GM23248 (cell line): ENCODE measurements around the gene KRT9. TPM values are rescaled to one million over a fixed set of nuclear protein-coding genes. Genes with fewer than 3 reads are reported as not detected.

Experiments used
- DNase-seq: peaks from one replicate; pipeline ENCODE4 v3.0.0-alpha.2; 2015
- H2AFZ ChIP-seq: fragments of 200-600 bp; sonication (generic); 2 replicates; pipeline ENCODE4 v1.6.1; 2016; ENCODE audit warnings: antibody characterized with exemption
- H3F3A ChIP-seq: fragments of 200-600 bp; sonication (generic); 2 replicates; pipeline ENCODE4 v1.6.1; 2016; ENCODE audit warnings: mild to moderate bottlenecking, antibody characterized with exemption, mixed run types; ENCODE audit not compliant: insufficient read depth
- H3K27ac ChIP-seq: fragments of 200-600 bp; sonication (generic); 2 replicates; pipeline ENCODE4 v1.5.1; 2016; ENCODE audit warnings: mild to moderate bottlenecking
- H3K27me3 ChIP-seq: fragments of 200-600 bp; sonication (generic); replicated peaks from 2 replicates; pipeline ENCODE4 v1.6.1; 2016; ENCODE audit warnings: mild to moderate bottlenecking; ENCODE audit not compliant: insufficient read depth
- H3K36me3 ChIP-seq: fragments of 200-600 bp; sonication (generic); 2 replicates; pipeline ENCODE4 v1.6.1; 2016; ENCODE audit warnings: low read depth, mild to moderate bottlenecking
- H3K4me1 ChIP-seq: fragments of 200-600 bp; sonication (generic); 2 replicates; pipeline ENCODE4 v1.6.1; 2016; ENCODE audit warnings: mild to moderate bottlenecking; ENCODE audit not compliant: insufficient read depth
- H3K4me2 ChIP-seq: fragments of 200-600 bp; sonication (generic); one replicate; pipeline ENCODE4 v1.6.1; 2016; ENCODE audit warnings: mild to moderate bottlenecking; ENCODE audit not compliant: unreplicated experiment
- H3K4me3 ChIP-seq: fragments of 200-600 bp; sonication (generic); 2 replicates; pipeline ENCODE4 v1.5.1; 2016; ENCODE audit warnings: mild to moderate bottlenecking
- H3K79me2 ChIP-seq: fragments of 200-600 bp; sonication (generic); 2 replicates; pipeline ENCODE4 v1.6.1; 2016; ENCODE audit warnings: mild to moderate bottlenecking; ENCODE audit not compliant: insufficient read depth
- H3K9ac ChIP-seq: fragments of 200-600 bp; sonication (generic); 2 replicates; pipeline ENCODE4 v1.6.1; 2016; ENCODE audit warnings: mild to moderate bottlenecking
- H3K9me2 ChIP-seq: fragments of 200-600 bp; sonication (generic); 2 replicates; pipeline ENCODE4 v1.6.1; 2016; ENCODE audit warnings: mixed run types, mild to moderate bottlenecking, moderate library complexity; ENCODE audit not compliant: insufficient read depth
- H3K9me3 ChIP-seq: fragments of 200-600 bp; sonication (generic); one replicate; pipeline ENCODE4 v1.6.1; 2017; ENCODE audit warnings: low read depth
- H4K20me1 ChIP-seq: fragments of 200-600 bp; sonication (generic); 2 replicates; pipeline ENCODE4 v1.6.0; 2016; ENCODE audit not compliant: insufficient read depth
- EZH2 ChIP-seq: fragments of 200-600 bp; sonication (generic); IDR thresholded peaks from 2 replicates; pipeline ENCODE4 v1.6.1; 2018; ENCODE audit warnings: antibody characterized with exemption, mild to moderate bottlenecking; ENCODE audit not compliant: insufficient read depth, poor library complexity, severe bottlenecking
- EZH2phosphoT487 ChIP-seq: fragments of 200-600 bp; sonication (generic); IDR thresholded peaks from 2 replicates; pipeline ENCODE4 v1.6.1; 2018; ENCODE audit warnings: antibody characterized with exemption, moderate library complexity, mild to moderate bottlenecking, low read depth; ENCODE audit not compliant: insufficient read depth
- WGBS, 2 experiments: methylation state at CpG; one replicate each; pipeline ENCODE4 v1.1.6; 2015 to 2017; ENCODE audit warnings: low lambda C conversion rate in 2 of 2, low coverage in 1 of 2; ENCODE audit errors: missing lambda C conversion rate in 2 of 2; 5-methylcytosine and 5-hydroxymethylcytosine counted together
- in situ Hi-C: fragments of 300-500 bp; cut with MboI; formaldehyde crosslinking; loops from 2 replicates; pipeline ENCODE4 v1.15.0; 2020
- polyA plus RNA-seq: library from polyadenylated mRNA; unstranded; fragments of >200 nt; fragmentation: Nextera tagmentation; extraction: Ambion mirVana; gene quantifications from 2 replicates; pipeline ENCODE4 v1.2.1, GENCODE V29; 2016
- total RNA-seq: library from RNA; depleted of rRNA; stranded (reverse); fragments of >200 nt; shearing (Covaris generic); gene quantifications from 2 replicates; pipeline ENCODE4 v1.2.3, GENCODE V29; 2014

The KRT9 gene
- total and polyA plus RNA-seq, 2 experiments from 2014 or later: not detected

GRCh38 chr17:41539979-41540701 is 31.7 kb downstream of the KRT9 start:
- H3K9me3 ChIP-seq: no peaks in the 10 kb centered on the region
- H2AFZ ChIP-seq: no peak overlapping the region

GRCh38 chr17:41539071-41539492 is 32.8 kb downstream of the KRT9 start:
- no peaks in the 10 kb centered on the region for H3K36me3 ChIP-seq
- no peak for TF ChIP-seq EZH2
- no peak for TF ChIP-seq EZH2phosphoT487
- H3K27ac ChIP-seq: no peak overlapping the region
- no peaks in the 10 kb centered on the region for H4K20me1 ChIP-seq
- no peak overlapping the region for H3K9ac ChIP-seq
- H3K9me2 ChIP-seq: no peaks in the 10 kb centered on the region
- no peak overlapping the region for H3K4me2 ChIP-seq
- no peaks in the 10 kb centered on the region for H3K9me3 ChIP-seq
- H3K4me1 ChIP-seq: peaks cover 11% of the 10 kb centered on the region; the same call in 1 of the 2 replicates
- DNase-seq: no peak
- H3K4me3 ChIP-seq: no peak overlapping the region
- no peaks in the 10 kb centered on the region for H3K79me2 ChIP-seq
- in situ Hi-C loops: no loop called here
- 77 to 89% methylated on average over 5 of the region's 5 CpGs for WGBS, 2 experiments
- no peaks in the 10 kb centered on the region for H3K27me3 ChIP-seq
- H2AFZ ChIP-seq: no peak overlapping the region
- H3F3A ChIP-seq: no peaks in the 10 kb centered on the region

More at GRCh38 chr17:41539979-41540701, 31.7 kb downstream of the KRT9 start:
- H3K9ac ChIP-seq: no peak overlapping the region
- peaks cover 11% of the 10 kb centered on the region; the same call in 1 of the 2 replicates for H3K4me1 ChIP-seq
- no peak overlapping the region for H3K27ac ChIP-seq
- H3K9me2 ChIP-seq: no peaks in the 10 kb centered on the region
- no peaks in the 10 kb centered on the region for H3F3A ChIP-seq
- H3K27me3 ChIP-seq: no peaks in the 10 kb centered on the region
- TF ChIP-seq EZH2 (no peak), EZH2phosphoT487 (no peak)
- no peak overlapping the region for H3K4me3 ChIP-seq
- H3K79me2 ChIP-seq: no peaks in the 10 kb centered on the region
- in situ Hi-C loops: no loop called here
- no peak for DNase-seq
- no peaks in the 10 kb centered on the region for H3K36me3 ChIP-seq
- WGBS, 2 experiments: 75 to 77% methylated on average over 7 of the region's 7 CpGs
- no peaks in the 10 kb centered on the region for H4K20me1 ChIP-seq
- no peak overlapping the region for H3K4me2 ChIP-seq

GRCh38 chr17:41538565-41538991 is 33.3 kb downstream of the KRT9 start:
- no peaks in the 10 kb centered on the region for H3K36me3 ChIP-seq
- peaks cover 11% of the 10 kb centered on the region; the same call in 1 of the 2 replicates for H3K4me1 ChIP-seq
- H3K4me3 ChIP-seq: no peak overlapping the region
- in situ Hi-C loops: no loop called here
- 51 to 71% methylated on average over 5 of the region's 5 CpGs for WGBS, 2 experiments
- H3K9me3 ChIP-seq: no peaks in the 10 kb centered on the region
- no peaks in the 10 kb centered on the region for H3K79me2 ChIP-seq
- peak; percentile 37 for DNase-seq
- no peaks in the 10 kb centered on the region for H4K20me1 ChIP-seq
- H3K4me2 ChIP-seq: no peak overlapping the region
- H3K27me3 ChIP-seq: no peaks in the 10 kb centered on the region
- H3K27ac ChIP-seq: no peak overlapping the region
- TF ChIP-seq EZH2: no peak
- TF ChIP-seq EZH2phosphoT487: no peak
- H2AFZ ChIP-seq: no peak overlapping the region
- H3F3A ChIP-seq: no peaks in the 10 kb centered on the region
- no peaks in the 10 kb centered on the region for H3K9me2 ChIP-seq
- H3K9ac ChIP-seq: no peak overlapping the region

GRCh38 chr17:41537990-41538389 is 33.9 kb downstream of the KRT9 start:
- no peaks in the 10 kb centered on the region for H3K9me3 ChIP-seq
- no peaks in the 10 kb centered on the region for H3F3A ChIP-seq
- no peaks in the 10 kb centered on the region for H3K9me2 ChIP-seq
- WGBS, 2 experiments: 90 to 96% methylated on average over 9 of the region's 9 CpGs
- no peak overlapping the region for H2AFZ ChIP-seq
- no peak overlapping the region for H3K27ac ChIP-seq
- in situ Hi-C loops: no loop called here
- no peaks in the 10 kb centered on the region for H3K36me3 ChIP-seq
- no peak overlapping the region for H3K4me3 ChIP-seq
- DNase-seq: no peak
- H3K79me2 ChIP-seq: no peaks in the 10 kb centered on the region
- no peaks in the 10 kb centered on the region for H4K20me1 ChIP-seq
- H3K4me2 ChIP-seq: no peak overlapping the region
- H3K4me1 ChIP-seq: peaks cover 11% of the 10 kb centered on the region; the same call in 1 of the 2 replicates
- TF ChIP-seq EZH2: no peak
- TF ChIP-seq EZH2phosphoT487: no peak
- no peak overlapping the region for H3K9ac ChIP-seq
- H3K27me3 ChIP-seq: no peaks in the 10 kb centered on the region
